A673 (cell line): ENCODE results near the gene FLVCR2.

Experiments
- CTCF ChIP-seq: fragments of 300-800, 200-600 bp; sonication (generic); conservative IDR thresholded peaks from 2 replicates; pipeline ENCODE4 v1.5.1; 2017; ENCODE audit warnings: low read depth, mild to moderate bottlenecking, antibody characterized with exemption, low read length, moderate library complexity, mixed read lengths
- EZH2 ChIP-seq: fragments of 200-600 bp; sonication (generic); IDR thresholded peaks from 2 replicates; pipeline ENCODE4 v1.6.1; 2017; ENCODE audit warnings: borderline replicate concordance, low read depth, mild to moderate bottlenecking, mixed read lengths, antibody characterized with exemption, low read length; ENCODE audit not compliant: poor library complexity, severe bottlenecking

DNA sequence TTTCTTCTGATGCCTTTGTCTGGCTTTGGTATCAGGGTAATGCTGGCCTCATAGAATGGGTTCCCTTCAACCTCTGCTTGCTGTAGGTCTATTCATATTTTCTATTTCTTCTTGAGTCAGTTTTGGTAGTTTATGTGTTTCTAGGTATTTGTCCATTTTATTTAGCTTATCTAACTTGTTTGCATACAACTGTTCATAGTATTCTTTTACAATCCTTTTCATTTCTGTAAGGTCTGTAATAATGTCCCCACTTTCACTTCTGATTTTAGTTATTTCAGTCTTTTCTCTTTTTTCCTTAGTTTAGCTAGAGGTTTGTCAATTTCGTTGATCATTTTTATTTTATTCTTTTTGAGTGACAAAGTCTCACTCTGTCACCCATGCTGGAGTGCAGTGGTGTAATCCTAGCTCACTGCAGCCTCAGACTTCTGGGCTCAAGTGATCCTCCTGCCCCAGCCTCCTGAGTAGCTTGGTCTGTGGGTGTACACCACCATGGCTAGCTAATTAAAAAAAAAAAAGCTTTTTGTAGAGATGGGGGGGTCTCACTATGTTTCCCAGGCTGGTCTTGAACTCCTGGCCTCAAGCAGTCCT is 94.3 kb downstream of the FLVCR2 start:
- TF ChIP-seq CTCF: no peak
- no peak for TF ChIP-seq EZH2
